GM12872 (cell line): ENCODE data around the gene FAM83F.

Experiments used
- CTCF ChIP-seq: IDR thresholded peaks from 3 replicates; pipeline ENCODE4 v1.5.1; 2011; ENCODE audit warnings: low read depth, mild to moderate bottlenecking, low read length, moderate library complexity; ENCODE audit not compliant: insufficient read depth

FAM83F gene

GRCh38 chr22:40057652-40058051 lies 62.9 kb downstream of the FAM83F start:
- no peak for TF ChIP-seq CTCF

GRCh38 chr22:40058265-40058664 lies 63.5 kb downstream of the FAM83F start:
- no peak for TF ChIP-seq CTCF

GRCh38 chr22:40065981-40066380 lies 71.2 kb downstream of the FAM83F start:
- no peak for TF ChIP-seq CTCF

- TF ChIP-seq CTCF = no peak
Observed at GRCh38 chr22:40067639-40068038, 72.9 kb downstream of the FAM83F start.

- no peak for TF ChIP-seq CTCF
Observed at GRCh38 chr22:40070701-40071100, 75.9 kb downstream of the FAM83F start.

- TF ChIP-seq CTCF = no peak
Observed at GRCh38 chr22:40071720-40072119, 77.0 kb downstream of the FAM83F start.

- TF ChIP-seq CTCF = no peak
Observed at GRCh38 chr22:40076702-40077645, 82.2 kb downstream of the FAM83F start.
